ENCODE results near the gene KRTCAP2. TPM values are rescaled to one million over a fixed set of nuclear protein-coding genes. Genes with fewer than 3 reads are reported as not detected.
A peak's percentile ranks its signal among the peaks of the same experiment; 100 is the strongest.
"Not testable (repeated sequence)": the region's sequence is repeated elsewhere in the genome, so short reads cannot be mapped to it uniquely, and the experiment has no call there.

KRTCAP2 gene
- total RNA-seq, 1 donor from 2014 or later, result 201 TPM

DNA sequence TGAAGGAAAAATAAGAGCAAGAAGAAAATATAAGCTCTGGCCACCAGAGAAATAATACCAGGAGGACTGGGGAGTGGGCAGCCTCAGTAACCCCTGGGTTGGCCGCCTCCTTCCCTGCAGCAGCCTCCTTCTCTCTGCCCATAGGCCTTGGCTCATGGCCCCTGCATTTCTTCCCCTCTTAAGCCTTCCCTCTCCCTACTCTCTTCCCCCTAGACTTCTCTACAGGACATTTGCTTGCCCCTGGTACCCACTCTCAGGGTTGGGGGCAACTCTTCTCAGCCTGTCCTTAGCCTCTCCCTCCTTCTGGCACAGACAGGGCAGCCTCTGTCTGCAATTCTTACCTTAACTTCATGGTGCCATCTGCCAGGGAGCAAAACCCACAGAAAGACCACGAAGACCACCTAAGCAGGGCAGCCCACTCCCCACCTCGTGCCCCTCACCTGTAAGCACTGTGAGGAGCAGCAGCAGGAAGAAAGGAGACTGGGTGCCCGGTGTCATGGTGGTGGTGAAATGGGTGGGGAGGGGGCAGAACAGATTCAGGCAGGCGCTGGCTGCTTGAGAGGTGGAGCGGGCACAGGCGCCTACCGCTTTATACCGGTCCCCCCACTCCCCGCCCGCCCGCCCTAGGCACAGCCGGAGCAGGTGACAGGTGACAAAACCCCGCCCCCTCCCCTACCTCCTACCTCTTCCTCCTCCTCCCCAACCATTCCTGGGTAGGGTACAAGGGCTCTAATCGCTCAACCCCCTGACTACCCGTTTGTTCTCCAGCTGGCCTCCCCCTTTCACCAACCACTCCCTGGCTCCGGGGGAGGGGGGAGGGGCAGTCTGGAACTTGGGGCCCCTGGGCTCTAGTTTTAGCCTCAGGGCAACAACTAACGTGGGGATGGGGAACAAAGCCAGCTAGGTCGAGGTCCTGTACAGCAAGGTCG is 19.5 kb upstream of the KRTCAP2 start:
- H3K27me3 Mint-ChIP-seq (ENCODE audit: unreplicated experiment), result no peaks in the 10 kb centered on the region
- H3K4me1 Mint-ChIP-seq (ENCODE audit: unreplicated experiment), result peaks cover 33% of the 10 kb centered on the region
- no peaks in the 10 kb centered on the region for H3K9me3 Mint-ChIP-seq (ENCODE audit: unreplicated experiment)
- DNase-seq (ENCODE audit: extremely low spot score, unreplicated experiment), result no peak
- H3K4me3 Mint-ChIP-seq (ENCODE audit: unreplicated experiment), result peak overlapping the region; percentile 85
- TF ChIP-seq, protein P1, sequence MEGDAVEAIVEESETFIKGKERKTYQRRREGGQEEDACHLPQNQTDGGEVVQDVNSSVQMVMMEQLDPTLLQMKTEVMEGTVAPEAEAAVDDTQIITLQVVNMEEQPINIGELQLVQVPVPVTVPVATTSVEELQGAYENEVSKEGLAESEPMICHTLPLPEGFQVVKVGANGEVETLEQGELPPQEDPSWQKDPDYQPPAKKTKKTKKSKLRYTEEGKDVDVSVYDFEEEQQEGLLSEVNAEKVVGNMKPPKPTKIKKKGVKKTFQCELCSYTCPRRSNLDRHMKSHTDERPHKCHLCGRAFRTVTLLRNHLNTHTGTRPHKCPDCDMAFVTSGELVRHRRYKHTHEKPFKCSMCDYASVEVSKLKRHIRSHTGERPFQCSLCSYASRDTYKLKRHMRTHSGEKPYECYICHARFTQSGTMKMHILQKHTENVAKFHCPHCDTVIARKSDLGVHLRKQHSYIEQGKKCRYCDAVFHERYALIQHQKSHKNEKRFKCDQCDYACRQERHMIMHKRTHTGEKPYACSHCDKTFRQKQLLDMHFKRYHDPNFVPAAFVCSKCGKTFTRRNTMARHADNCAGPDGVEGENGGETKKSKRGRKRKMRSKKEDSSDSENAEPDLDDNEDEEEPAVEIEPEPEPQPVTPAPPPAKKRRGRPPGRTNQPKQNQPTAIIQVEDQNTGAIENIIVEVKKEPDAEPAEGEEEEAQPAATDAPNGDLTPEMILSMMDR (IDR thresholded peaks at IDR 0.05), result no peak
- peak overlapping the region; percentile 99 for H3K27ac Mint-ChIP-seq (ENCODE audit: unreplicated experiment)
- no peaks in the 10 kb centered on the region for H3K36me3 Mint-ChIP-seq (ENCODE audit: unreplicated experiment)

- H3K27ac Mint-ChIP-seq (ENCODE audit: unreplicated experiment), result peak overlapping the region; percentile 87
- H3K27me3 Mint-ChIP-seq (ENCODE audit: unreplicated experiment), result no peaks in the 10 kb centered on the region
- H3K36me3 Mint-ChIP-seq (ENCODE audit: unreplicated experiment), result no peaks in the 10 kb centered on the region
- TF ChIP-seq, protein P1 (IDR thresholded peaks at IDR 0.05), result no peak
- DNase-seq (ENCODE audit: extremely low spot score, unreplicated experiment), result no peak
- H3K4me3 Mint-ChIP-seq (ENCODE audit: unreplicated experiment), result no peak overlapping the region
- H3K9me3 Mint-ChIP-seq (ENCODE audit: unreplicated experiment), result no peaks in the 10 kb centered on the region
- H3K4me1 Mint-ChIP-seq (ENCODE audit: unreplicated experiment), result peaks cover 35% of the 10 kb centered on the region
Observed at GRCh38 chr1:155191904-155192303, 18.8 kb upstream of the KRTCAP2 start.

GRCh38 chr1:155189926-155190325 is 16.8 kb upstream of the KRTCAP2 start:
- not testable (repeated sequence) for H3K36me3 Mint-ChIP-seq (ENCODE audit: unreplicated experiment); H3K4me3 Mint-ChIP-seq (ENCODE audit: unreplicated experiment); H3K27me3 Mint-ChIP-seq (ENCODE audit: unreplicated experiment); DNase-seq (ENCODE audit: extremely low spot score, unreplicated experiment); H3K9me3 Mint-ChIP-seq (ENCODE audit: unreplicated experiment); H3K27ac Mint-ChIP-seq (ENCODE audit: unreplicated experiment)
- peaks cover 31% of the 10 kb centered on the region for H3K4me1 Mint-ChIP-seq (ENCODE audit: unreplicated experiment)

- peaks cover 5% of the 10 kb centered on the region for H3K36me3 Mint-ChIP-seq (ENCODE audit: unreplicated experiment)
- H3K4me1 Mint-ChIP-seq (ENCODE audit: unreplicated experiment), result peaks cover 19% of the 10 kb centered on the region
- H3K4me3 Mint-ChIP-seq (ENCODE audit: unreplicated experiment), result no peak overlapping the region
- TF ChIP-seq, protein P1 (IDR thresholded peaks at IDR 0.05), result no peak
- DNase-seq (ENCODE audit: extremely low spot score, unreplicated experiment), result no peak
- peak overlapping the region; percentile 62 for H3K27ac Mint-ChIP-seq (ENCODE audit: unreplicated experiment)
- H3K27me3 Mint-ChIP-seq (ENCODE audit: unreplicated experiment), result no peaks in the 10 kb centered on the region
- no peaks in the 10 kb centered on the region for H3K9me3 Mint-ChIP-seq (ENCODE audit: unreplicated experiment)
Observed at GRCh38 chr1:155188268-155188667, 15.2 kb upstream of the KRTCAP2 start.

GRCh38 chr1:155187456-155187891 is 14.4 kb upstream of the KRTCAP2 start:
- TF ChIP-seq, protein P1 (IDR thresholded peaks at IDR 0.05), result no peak
- H3K36me3 Mint-ChIP-seq (ENCODE audit: unreplicated experiment), result peaks cover 5% of the 10 kb centered on the region
- DNase-seq (ENCODE audit: extremely low spot score, unreplicated experiment), result no peak
- no peaks in the 10 kb centered on the region for H3K9me3 Mint-ChIP-seq (ENCODE audit: unreplicated experiment)
- no peak overlapping the region for H3K27ac Mint-ChIP-seq (ENCODE audit: unreplicated experiment)
- no peak overlapping the region for H3K4me3 Mint-ChIP-seq (ENCODE audit: unreplicated experiment)
- no peaks in the 10 kb centered on the region for H3K27me3 Mint-ChIP-seq (ENCODE audit: unreplicated experiment)
- peaks cover 14% of the 10 kb centered on the region for H3K4me1 Mint-ChIP-seq (ENCODE audit: unreplicated experiment)

Data from osteocyte (in vitro differentiated cells).